ENCODE results near the gene HS3ST5.

The HS3ST5 gene

GRCh38 chr6:114131945-114132344 lies 210.9 kb downstream of the HS3ST5 start:
- DNase-seq (ENCODE audit: low read depth), result no peak
- no peak overlapping the region for H3K4me3 ChIP-seq (ENCODE audit: control insufficient read depth, low read depth, low read length)
- no peak for TF ChIP-seq CTCF (conservative IDR thresholded peaks at IDR 0.05; ENCODE audit: control insufficient read depth, insufficient read depth, low read depth, low read length)

GRCh38 chr6:114125576-114125975 lies 217.2 kb downstream of the HS3ST5 start:
- no peak overlapping the region for H3K4me3 ChIP-seq (ENCODE audit: control insufficient read depth, low read depth, low read length)
- no peak for TF ChIP-seq CTCF (conservative IDR thresholded peaks at IDR 0.05; ENCODE audit: control insufficient read depth, insufficient read depth, low read depth, low read length)

GRCh38 chr6:114121913-114122662 lies 220.7 kb downstream of the HS3ST5 start:
- DNase-seq (ENCODE audit: low read depth), result no peak
- H3K4me3 ChIP-seq (ENCODE audit: control insufficient read depth, low read depth, low read length), result no peak overlapping the region
- no peak for TF ChIP-seq CTCF (conservative IDR thresholded peaks at IDR 0.05; ENCODE audit: control insufficient read depth, insufficient read depth, low read depth, low read length)

More at GRCh38 chr6:114125576-114125975, 217.2 kb downstream of the HS3ST5 start:
- DNase-seq (ENCODE audit: low read depth), result no peak

- no peak for TF ChIP-seq CTCF (conservative IDR thresholded peaks at IDR 0.05; ENCODE audit: control insufficient read depth, insufficient read depth, low read depth, low read length)
- no peak overlapping the region for H3K4me3 ChIP-seq (ENCODE audit: control insufficient read depth, low read depth, low read length)
- DNase-seq (ENCODE audit: low read depth), result no peak
Measured at GRCh38 chr6:114119056-114119455, 223.8 kb downstream of the HS3ST5 start.

GRCh38 chr6:114115652-114116051 lies 227.2 kb downstream of the HS3ST5 start:
- H3K4me3 ChIP-seq (ENCODE audit: control insufficient read depth, low read depth, low read length), result no peak overlapping the region
- no peak for DNase-seq (ENCODE audit: low read depth)
- no peak for TF ChIP-seq CTCF (conservative IDR thresholded peaks at IDR 0.05; ENCODE audit: control insufficient read depth, insufficient read depth, low read depth, low read length)

- DNase-seq (ENCODE audit: low read depth), result peak; percentile 65
- TF ChIP-seq CTCF (conservative IDR thresholded peaks at IDR 0.05; ENCODE audit: control insufficient read depth, insufficient read depth, low read depth, low read length), result peak; percentile 83
- H3K4me3 ChIP-seq (ENCODE audit: control insufficient read depth, low read depth, low read length), result no peak overlapping the region
Measured at GRCh38 chr6:114108119-114109002, 234.5 kb downstream of the HS3ST5 start.
